Raji (cell line): ENCODE measurements around the gene MCUB.

Experiments
- POLR2A ChIP-seq: IDR thresholded peaks from 2 replicates; pipeline ENCODE4 v1.6.1; 2011; ENCODE audit warnings: low read depth, low read length, control low read depth; ENCODE audit not compliant: insufficient read depth

The MCUB gene

GRCh38 chr4:109559983-109560686, at the start of gene MCUB:
Gene MCUB, plus strand, starts transcription at chr4:109560246. Its CDS starts 92 bp downstream, at chr4:109560338.
- peak; percentile 92 for TF ChIP-seq POLR2A

GRCh38 chr4:109510687-109511086, 49.4 kb upstream of the MCUB start:
- TF ChIP-seq POLR2A = no peak

GRCh38 chr4:109511414-109511813, 48.6 kb upstream of the MCUB start:
- no peak for TF ChIP-seq POLR2A

- no peak for TF ChIP-seq POLR2A
These were observed 27.9 kb upstream of the MCUB start for GRCh38 chr4:109532182-109532581.

GRCh38 chr4:109545401-109545800, 14.6 kb upstream of the MCUB start:
- no peak for TF ChIP-seq POLR2A

GRCh38 chr4:109547394-109547793, 12.7 kb upstream of the MCUB start:
- TF ChIP-seq POLR2A = no peak

- no peak for TF ChIP-seq POLR2A
These were observed 11.4 kb upstream of the MCUB start for GRCh38 chr4:109548655-109549054.

GRCh38 chr4:109552237-109552636, 7.8 kb upstream of the MCUB start:
- no peak for TF ChIP-seq POLR2A

- no peak for TF ChIP-seq POLR2A
These were observed 6.9 kb upstream of the MCUB start for GRCh38 chr4:109553130-109553529.

- no peak for TF ChIP-seq POLR2A
These were observed 5.1 kb upstream of the MCUB start for GRCh38 chr4:109554971-109555370.

GRCh38 chr4:109557433-109557832, 2.6 kb upstream of the MCUB start:
- no peak for TF ChIP-seq POLR2A

- no peak for TF ChIP-seq POLR2A
These were observed 442 bp upstream of the MCUB start for GRCh38 chr4:109559625-109559982.

GRCh38 chr4:109560687-109561461, 828 bp downstream of the MCUB start:
- TF ChIP-seq POLR2A = peak; percentile 79

GRCh38 chr4:109562457-109563239, 2.6 kb downstream of the MCUB start:
- TF ChIP-seq POLR2A = no peak

- TF ChIP-seq POLR2A = no peak
These were observed 11.4 kb downstream of the MCUB start for GRCh38 chr4:109571494-109571893.

- no peak for TF ChIP-seq POLR2A
These were observed 12.1 kb downstream of the MCUB start for GRCh38 chr4:109572154-109572553.
